ENCODE measurements around the gene ATXN1. TPM values are rescaled to one million over a fixed set of nuclear protein-coding genes. Genes with fewer than 3 reads are reported as not detected.

ATXN1 gene
- total and polyA plus RNA-seq, 2 of the 8 experiments (the other 6 are each of a cell fraction or from before 2014, with no cell fraction given), result 1.6 to 4.0 TPM

GRCh38 chr6:16804546-16805242, 43.4 kb upstream of the ATXN1 start (continued):
- TF ChIP-seq CHD7 (IDR thresholded peaks at IDR 0.05; ENCODE audit: insufficient replicate concordance, low read length) (no peak), SRF (IDR thresholded peaks at IDR 0.05; ENCODE audit: low read depth, low read length) (no peak), POU5F1 (IDR thresholded peaks at IDR 0.05; ENCODE audit: low read depth, low read length) (no peak), RBBP5 (IDR thresholded peaks at IDR 0.05; ENCODE audit: borderline replicate concordance, low read depth, low read length) (no peak)
